Endothelial cell of umbilical vein (primary cell): ENCODE results near the gene AP1M1.

Experiments
- CTCF ChIP-seq, 2 donors: IDR thresholded peaks; 1 replicate in 1 of 2; 2 replicates in 1 of 2; pipeline ENCODE4 v1.5.1; 2011; ENCODE audit warnings: low read length in 2 of 2, mild to moderate bottlenecking in 2 of 2, moderate library complexity in 2 of 2, control low read depth in 1 of 2, inconsistent platforms in 1 of 2, low read depth in 1 of 2; ENCODE audit not compliant: insufficient read depth in 1 of 2; ENCODE audit errors: extremely low read depth in 1 of 2
- EZH2 ChIP-seq: IDR thresholded peaks from 2 replicates; pipeline ENCODE4 v1.6.1; 2012; ENCODE audit warnings: borderline replicate concordance, low read depth, mild to moderate bottlenecking, moderate library complexity, low read length, inconsistent platforms; ENCODE audit not compliant: severe bottlenecking
- MAX ChIP-seq: IDR thresholded peaks from 2 replicates; pipeline ENCODE4 v1.6.1; 2011; ENCODE audit not compliant: insufficient read depth, insufficient read length
- MYC ChIP-seq: IDR thresholded peaks from one replicate; pipeline ENCODE4 v1.6.1; 2011; ENCODE audit warnings: mild to moderate bottlenecking, low read depth, low read length
- POLR2A ChIP-seq: IDR thresholded peaks from 2 replicates; pipeline ENCODE4 v1.6.1; 2012; ENCODE audit warnings: low read depth, mild to moderate bottlenecking, control low read depth, low read length
- POLR2AphosphoS5 ChIP-seq: IDR thresholded peaks from 2 replicates; pipeline ENCODE4 v1.6.1; 2012; ENCODE audit warnings: low read depth, mild to moderate bottlenecking, control low read depth, low read length, moderate library complexity; ENCODE audit not compliant: insufficient read depth

- TF ChIP-seq MAX (no peak), CTCF (IDR thresholded peaks at IDR 0.05; ENCODE audit: extremely low read depth in 1 of 2, insufficient read depth in 1 of 2, low read depth in 1 of 2, low read length in 2 of 2) (no peak), POLR2AphosphoS5 (no peak), POLR2A (no peak), EZH2 (no peak), MYC (no peak)
Observed at GRCh38 chr19:16198370-16198651, 600 bp downstream of the AP1M1 start.
